Measurements from ENCODE around the gene CHST8.

DNA sequence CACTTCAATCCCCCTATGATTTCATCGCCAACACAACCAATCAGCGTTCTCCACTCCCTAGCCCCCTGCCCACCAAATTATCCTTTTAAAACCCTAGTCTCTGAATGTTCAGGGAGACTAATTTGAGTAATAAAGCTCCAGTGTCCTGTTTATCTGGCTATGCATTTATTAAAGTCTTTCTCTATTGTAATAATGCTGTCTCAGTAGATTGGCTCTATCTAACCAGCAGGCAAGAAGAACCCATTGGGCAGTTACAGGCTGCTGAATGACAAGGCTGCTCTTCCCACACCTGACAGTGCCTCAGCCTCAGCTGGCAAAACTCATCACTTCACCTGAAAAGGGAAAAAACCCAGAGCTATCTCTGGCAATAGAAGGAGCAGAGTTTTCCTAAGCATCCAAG is 20.2 kb upstream of the CHST8 start:
- TF ChIP-seq, protein P1, sequence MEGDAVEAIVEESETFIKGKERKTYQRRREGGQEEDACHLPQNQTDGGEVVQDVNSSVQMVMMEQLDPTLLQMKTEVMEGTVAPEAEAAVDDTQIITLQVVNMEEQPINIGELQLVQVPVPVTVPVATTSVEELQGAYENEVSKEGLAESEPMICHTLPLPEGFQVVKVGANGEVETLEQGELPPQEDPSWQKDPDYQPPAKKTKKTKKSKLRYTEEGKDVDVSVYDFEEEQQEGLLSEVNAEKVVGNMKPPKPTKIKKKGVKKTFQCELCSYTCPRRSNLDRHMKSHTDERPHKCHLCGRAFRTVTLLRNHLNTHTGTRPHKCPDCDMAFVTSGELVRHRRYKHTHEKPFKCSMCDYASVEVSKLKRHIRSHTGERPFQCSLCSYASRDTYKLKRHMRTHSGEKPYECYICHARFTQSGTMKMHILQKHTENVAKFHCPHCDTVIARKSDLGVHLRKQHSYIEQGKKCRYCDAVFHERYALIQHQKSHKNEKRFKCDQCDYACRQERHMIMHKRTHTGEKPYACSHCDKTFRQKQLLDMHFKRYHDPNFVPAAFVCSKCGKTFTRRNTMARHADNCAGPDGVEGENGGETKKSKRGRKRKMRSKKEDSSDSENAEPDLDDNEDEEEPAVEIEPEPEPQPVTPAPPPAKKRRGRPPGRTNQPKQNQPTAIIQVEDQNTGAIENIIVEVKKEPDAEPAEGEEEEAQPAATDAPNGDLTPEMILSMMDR (IDR thresholded peaks at IDR 0.05), result no peak
- no peak for TF ChIP-seq NRF1 (IDR thresholded peaks at IDR 0.05; ENCODE audit: low read depth, low read length)
- no peak for TF ChIP-seq RAD21 (IDR thresholded peaks at IDR 0.05; ENCODE audit: low read length)
- TF ChIP-seq EP300 (IDR thresholded peaks at IDR 0.05; ENCODE audit: borderline replicate concordance in 1 of 2, low read depth in 1 of 2, low read length in 1 of 2), result no peak
- TF ChIP-seq SMC3 (IDR thresholded peaks at IDR 0.05; ENCODE audit: low read depth, low read length), result no peak
- TF ChIP-seq RCOR1 (IDR thresholded peaks at IDR 0.05; ENCODE audit: low read length), result no peak
- TF ChIP-seq TEAD4 (IDR thresholded peaks at IDR 0.05; ENCODE audit: borderline replicate concordance, insufficient read depth), result no peak
- no peak for TF ChIP-seq TAF1 (IDR thresholded peaks at IDR 0.05; ENCODE audit: borderline replicate concordance, low read depth, low read length)
- TF ChIP-seq, protein P2, sequence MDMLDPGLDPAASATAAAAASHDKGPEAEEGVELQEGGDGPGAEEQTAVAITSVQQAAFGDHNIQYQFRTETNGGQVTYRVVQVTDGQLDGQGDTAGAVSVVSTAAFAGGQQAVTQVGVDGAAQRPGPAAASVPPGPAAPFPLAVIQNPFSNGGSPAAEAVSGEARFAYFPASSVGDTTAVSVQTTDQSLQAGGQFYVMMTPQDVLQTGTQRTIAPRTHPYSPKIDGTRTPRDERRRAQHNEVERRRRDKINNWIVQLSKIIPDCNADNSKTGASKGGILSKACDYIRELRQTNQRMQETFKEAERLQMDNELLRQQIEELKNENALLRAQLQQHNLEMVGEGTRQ (IDR thresholded peaks at IDR 0.05; ENCODE audit: borderline replicate concordance, low read depth, low read length), result no peak
- TF ChIP-seq, protein P3, sequence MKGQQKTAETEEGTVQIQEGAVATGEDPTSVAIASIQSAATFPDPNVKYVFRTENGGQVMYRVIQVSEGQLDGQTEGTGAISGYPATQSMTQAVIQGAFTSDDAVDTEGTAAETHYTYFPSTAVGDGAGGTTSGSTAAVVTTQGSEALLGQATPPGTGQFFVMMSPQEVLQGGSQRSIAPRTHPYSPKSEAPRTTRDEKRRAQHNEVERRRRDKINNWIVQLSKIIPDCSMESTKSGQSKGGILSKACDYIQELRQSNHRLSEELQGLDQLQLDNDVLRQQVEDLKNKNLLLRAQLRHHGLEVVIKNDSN (IDR thresholded peaks at IDR 0.05; ENCODE audit: borderline replicate concordance, low read depth), result no peak
- TF ChIP-seq POLR2AphosphoS5 (IDR thresholded peaks at IDR 0.05; ENCODE audit: low read depth, low read length), result no peak

Measured in SK-N-SH (cell line).